Brain pericyte (primary cell): Measurements from ENCODE around the gene RUVBL1.
A peak's percentile ranks its signal among the peaks of the same experiment; 100 is the strongest.

ENCODE experiments used
- DNase-seq: peaks from one replicate; pipeline ENCODE4 v3.0.0-alpha.2; 2012; ENCODE audit warnings: low read depth, low spot score

Gene RUVBL1

DNA sequence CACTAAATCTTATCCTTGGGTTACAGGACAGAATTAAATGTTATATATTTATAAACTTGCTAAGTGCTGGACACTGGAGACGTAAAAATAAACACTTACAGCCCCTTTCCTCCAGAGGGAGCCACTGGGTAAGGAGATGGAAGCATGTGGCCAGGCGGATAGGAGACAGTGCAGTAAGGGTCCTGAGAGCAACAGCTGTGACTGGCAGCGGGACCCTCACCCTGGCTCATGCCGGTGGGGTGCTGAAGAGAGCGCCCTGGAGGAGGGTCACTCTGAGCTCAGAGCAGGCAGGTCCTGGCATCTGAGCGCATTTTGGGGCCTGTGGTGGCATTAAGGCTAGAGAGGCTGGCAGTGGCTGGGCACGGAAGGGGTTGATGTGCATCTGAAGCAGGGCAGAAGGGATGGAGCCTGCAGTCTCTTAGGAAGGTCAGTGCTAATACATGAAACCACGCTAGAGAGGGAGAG lies 55.4 kb downstream of the RUVBL1 start:
- no peak for DNase-seq

DNA sequence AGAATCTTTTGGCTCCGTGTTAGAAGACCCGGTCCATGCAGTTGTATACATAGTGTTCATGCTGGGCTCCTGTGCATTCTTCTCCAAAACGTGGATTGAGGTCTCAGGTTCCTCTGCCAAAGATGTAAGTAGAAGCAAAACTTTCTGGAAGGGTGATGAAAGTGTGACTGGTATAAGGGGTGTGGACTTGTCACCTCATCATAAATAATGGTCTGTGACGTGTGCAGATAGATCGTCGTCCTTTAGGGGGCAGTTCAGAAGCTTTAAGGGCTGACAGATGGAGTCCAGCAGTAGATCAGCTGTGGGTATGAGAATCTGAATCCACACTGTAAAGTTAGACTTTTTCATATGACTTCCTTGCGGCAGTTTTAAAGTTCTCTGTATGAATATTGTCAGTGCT lies 56.1 kb downstream of the RUVBL1 start:
- DNase-seq = no peak

DNA sequence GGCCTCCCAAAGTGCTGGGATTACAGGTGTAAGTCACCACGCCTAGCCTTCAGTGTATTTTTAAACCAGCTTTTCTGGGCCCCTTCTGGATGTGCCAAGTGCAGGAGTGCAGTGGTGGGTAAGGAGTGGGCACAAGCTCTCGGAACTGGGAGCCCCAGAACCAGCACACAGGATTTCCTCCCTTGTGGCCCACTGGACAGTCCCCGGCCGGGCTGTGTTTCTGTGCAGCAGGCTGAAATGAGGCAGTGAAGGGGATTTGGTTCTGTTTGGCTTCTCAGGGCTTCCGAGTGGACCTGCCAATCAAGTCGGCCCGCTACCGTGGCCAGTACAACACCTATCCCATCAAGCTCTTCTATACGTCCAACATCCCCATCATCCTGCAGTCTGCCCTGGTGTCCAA lies 56.9 kb downstream of the RUVBL1 start:
- no peak for DNase-seq

DNA sequence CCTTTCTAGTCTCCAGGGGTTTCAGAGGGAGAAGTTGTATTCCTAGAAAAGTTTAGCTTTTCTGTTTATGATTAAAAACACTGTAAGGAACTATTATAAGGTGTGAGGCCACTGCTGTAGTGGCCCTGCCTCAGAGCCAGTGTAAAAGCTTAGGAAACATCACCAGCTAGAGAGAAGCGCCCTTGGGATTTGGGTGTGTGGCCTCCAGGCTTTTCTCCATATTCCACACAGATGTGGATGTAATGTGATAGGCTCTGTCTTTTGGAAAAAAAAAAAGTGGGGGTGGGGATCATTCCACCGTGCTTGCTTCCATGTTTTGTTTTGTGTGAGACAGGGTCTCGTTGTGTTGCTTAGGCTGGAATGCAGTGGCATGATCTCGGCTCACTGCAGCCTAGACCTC lies 57.5 kb downstream of the RUVBL1 start:
- no peak for DNase-seq

DNA sequence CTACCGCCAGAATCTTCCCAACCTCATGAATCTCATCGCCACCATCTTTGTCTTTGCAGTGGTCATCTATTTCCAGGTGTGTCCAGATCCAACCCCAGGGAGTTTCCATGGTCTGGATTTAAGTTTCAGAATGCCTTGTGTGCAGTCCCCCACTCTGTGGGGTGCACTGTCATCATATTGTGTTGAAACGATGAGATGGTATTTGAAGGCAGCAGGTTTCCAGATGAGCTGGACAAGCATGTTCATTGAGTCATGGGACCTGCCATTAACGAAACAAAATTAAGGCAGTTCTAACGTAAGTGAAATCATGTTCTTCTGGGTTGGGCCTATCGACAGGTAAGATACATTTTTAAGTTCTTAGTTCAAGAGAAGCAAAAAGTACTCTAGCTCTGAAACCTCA lies 58.6 kb downstream of the RUVBL1 start:
- no peak for DNase-seq

DNA sequence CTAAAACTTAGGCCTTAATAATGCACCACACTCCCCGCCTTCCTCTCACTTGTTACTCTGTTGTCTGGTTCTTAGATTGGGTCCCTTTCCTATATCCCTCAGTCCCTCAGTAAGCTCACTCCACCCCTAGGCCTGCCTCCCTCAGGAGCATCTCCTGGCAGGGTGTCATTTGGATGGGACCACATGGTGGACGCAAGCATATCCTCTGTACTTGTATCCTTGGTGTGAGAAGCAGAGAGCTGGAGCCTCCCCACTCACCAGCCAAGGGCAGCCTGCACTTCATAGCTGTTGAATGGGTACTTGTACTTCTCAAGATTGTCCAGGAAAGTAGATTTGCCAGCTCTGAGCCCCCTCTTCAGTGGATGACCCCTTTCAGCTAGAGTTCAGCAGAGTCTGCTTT lies 59.7 kb downstream of the RUVBL1 start:
- no peak for DNase-seq

DNA sequence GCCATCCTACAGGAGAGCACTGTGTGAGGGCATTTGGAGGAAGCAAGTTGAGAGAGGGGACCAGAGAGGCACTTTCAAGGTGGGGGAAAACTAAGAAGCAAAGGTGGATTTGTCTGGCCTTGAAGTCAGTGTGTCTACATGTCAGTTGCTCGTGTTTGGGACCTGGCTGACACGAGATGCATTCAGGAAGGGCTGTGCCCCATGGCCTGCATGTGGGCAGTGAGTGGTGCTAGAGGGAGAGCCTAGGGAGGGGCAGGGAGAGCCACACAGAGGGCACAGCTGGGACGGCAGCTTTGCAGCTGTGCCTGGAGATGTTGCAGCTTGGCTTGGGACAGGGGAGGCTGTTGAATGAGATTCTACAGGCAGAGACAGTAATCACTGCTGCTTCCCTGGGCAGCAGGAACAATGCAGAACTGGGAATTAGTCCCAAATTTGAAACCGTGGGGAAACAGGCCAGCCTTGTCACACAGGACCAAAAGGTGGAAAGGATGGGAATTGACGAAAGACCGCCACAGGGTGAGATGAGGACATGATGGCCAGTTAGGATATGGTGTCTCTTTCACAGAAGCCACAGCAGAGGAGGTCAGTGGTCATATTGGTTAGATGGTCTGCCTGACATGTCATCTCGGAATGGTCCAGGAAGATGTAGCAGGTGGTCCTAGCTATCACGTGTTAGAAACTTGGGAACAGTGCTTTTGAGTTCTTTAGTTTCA lies 61.4 kb downstream of the RUVBL1 start:
- DNase-seq = no peak

DNA sequence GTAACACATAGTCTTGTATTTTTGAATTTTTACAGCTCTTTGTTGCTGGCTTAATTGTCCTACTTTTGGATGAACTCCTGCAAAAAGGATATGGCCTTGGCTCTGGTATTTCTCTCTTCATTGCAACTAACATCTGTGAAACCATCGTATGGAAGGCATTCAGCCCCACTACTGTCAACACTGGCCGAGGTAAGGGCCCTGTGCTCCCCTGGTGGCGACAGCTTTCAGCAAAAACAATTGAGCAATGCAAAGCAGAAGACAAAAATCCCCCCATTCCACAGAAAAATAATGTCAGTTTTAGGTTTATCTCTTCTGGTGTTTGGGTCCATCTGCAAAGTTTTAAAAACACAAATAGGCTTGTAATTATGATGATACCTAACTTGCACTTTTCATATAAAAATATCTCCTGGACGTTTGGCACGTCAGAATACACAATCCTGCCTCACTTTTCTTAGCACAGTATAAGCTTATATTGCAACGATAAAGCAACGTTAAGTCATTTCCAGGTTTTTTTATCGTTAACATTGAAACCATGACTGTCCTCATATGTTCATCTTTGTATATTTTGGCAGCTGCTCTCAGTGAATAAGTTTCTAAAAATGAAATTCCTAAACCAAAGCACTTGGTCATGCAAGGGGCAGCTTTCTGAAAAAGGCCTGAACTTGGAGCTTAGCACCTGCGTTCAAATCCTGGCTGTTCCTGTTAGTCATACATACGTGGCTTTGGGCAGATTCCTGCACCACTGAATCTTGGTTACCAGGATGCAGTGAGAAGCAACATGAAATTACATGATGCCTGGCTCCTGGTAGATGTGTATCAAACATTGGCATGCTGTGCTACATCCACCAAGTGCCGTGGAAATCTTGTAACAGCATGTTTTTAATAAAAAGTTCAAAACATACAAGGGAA lies 62.9 kb downstream of the RUVBL1 start:
- DNase-seq = no peak

DNA sequence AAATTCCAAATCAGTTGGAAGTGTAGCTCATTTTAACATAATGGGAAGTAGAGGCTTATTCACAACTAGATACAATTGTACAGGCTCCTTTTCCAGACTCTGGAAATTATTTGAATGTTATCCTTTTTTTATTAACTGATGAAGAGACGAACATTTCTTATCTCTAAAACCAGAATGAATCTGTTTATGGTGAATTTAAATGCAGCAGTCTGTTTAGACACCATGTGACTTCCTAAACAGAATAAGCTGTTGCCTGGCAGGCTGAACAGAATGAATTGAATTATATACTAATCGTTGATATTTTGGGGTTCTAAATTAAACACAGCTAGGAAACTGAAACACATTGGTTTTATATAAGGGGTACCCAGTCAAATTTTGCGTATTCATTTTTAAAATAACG lies 67.4 kb downstream of the RUVBL1 start:
- no peak for DNase-seq

DNA sequence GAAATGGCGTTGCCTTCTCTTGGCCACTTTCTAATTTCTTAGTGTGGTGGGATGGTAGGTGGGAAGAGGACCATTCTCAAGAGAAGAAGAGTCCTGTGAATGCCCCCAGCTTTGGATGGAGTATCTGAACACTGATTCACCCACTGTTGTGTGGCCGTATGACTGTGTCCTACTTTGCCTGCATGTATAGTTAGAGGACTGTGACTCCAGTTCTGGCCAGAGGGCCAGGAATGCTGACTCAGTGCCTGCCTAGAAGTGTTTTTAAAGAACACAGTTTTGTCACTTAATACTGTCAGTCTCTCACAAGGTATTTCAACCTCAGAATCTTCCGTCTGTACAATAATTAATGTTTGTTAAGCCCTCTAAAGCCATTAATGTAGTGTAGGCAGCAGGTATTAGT lies 69.2 kb downstream of the RUVBL1 start:
- no peak for DNase-seq

DNA sequence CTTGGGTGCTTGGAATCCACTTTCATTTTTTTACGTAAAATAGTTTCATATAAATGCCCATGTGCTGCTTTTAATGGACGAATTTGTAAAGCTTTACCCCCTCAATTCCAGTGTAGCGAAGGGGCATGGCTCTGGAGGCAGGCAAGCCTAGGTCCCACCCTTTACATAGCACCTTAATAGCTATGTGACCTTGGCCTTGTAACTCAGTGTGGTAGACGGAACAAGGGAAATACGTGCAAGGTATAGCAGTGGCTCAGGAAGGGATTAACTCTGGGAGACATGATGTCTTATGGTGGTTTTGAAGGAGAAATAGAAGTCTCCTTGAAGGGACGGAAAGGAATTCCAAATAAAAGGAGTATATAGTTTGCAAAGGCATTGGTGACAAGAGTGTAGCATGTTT lies 70.0 kb downstream of the RUVBL1 start:
- DNase-seq = no peak

DNA sequence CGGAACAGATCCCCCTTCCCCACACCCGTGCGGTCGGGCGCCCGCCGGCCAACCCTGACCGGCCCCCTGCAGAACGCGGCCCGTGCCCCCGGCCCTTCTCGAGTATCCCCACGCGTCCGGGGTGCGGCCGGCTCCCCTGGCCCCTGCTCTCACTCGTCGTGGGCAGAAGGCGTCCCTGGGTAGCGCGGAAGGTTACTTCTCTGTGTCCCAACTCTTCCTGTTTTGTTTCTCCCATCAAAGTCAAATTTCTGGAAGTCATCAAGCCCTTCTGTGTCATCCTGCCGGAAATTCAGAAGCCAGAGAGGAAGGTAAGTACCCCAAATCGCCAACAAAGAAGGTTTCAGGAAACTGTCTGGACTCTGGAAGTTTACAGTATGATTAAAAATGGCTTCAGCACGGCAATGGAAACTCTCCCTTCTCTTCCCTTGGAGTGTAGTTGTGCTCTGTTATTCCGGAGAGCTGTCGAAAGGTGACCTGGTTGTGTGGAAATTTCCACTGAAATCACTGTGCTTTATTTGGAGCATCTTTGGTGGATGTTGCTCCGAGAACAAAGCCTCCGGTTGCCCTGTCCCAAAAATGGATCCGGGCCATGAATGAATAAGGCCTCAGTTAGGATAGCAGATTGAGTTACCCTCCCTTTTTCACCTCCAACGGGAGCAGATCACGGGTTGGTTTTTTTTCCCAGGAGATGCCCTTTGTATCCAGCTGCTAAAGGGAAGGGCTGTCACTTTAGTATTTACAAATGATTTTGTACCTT lies 70.8 kb downstream of the RUVBL1 start:
- DNase-seq = no peak

DNA sequence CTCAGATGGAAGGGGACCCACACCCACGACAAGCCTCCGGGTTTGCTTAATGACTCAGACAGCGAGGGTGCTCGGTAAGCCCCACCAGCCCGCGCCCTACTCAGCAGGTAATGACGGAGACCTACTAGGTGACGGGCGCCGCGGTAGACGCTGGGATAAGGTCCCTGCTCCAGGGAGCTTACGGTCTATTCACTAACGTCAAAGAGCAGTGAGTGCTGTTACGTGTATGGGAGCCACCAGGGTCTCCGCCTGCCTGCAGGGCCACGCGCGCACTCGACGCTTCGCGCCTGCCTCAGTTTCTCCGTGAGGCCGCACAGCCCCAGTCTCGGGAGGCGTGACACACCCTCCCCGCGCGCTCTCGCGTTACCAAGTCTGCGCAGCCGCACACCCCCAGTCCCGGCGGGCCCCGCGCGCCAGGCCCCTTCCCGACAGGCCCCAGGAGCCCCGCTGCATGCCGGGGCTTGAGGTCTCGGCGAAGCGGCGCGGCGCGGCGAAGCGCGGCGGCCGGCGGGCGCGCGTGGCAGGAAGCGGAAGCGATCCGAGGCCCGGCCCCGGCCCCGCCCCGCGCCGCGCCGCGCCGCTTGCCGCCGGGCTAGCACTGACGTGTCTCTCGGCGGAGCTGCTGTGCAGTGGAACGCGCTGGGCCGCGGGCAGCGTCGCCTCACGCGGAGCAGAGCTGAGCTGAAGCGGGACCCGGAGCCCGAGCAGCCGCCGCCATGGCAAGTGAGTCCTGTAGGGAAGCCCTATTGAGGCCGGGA lies 71.6 kb downstream of the RUVBL1 start, which contains the start of gene SEC61A1:
Gene SEC61A1 (plus strand): TSS at position 601 of the 758 bp plus-strand sequence. CDS start 116 bp downstream, at position 717.
- DNase-seq = peak; percentile 76

DNA sequence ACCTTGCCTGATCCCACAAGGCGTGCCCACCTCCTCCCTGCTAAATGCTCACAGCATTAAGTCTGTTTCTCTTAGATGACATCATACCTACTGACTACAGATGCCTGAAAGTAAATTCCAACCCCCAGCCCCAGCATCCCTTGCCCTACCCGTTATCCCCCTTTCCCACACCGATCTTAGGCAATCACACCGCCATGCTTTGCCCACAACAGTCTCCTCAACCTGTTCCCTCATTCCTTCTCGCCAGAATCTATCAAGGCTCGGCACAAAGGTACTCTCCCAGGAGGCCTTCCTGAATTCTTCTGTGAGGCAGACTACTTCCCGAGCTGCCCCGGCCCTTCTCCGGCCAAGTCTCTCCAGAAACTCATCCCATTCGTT lies 72.2 kb downstream of the RUVBL1 start:
- DNase-seq = no peak

DNA sequence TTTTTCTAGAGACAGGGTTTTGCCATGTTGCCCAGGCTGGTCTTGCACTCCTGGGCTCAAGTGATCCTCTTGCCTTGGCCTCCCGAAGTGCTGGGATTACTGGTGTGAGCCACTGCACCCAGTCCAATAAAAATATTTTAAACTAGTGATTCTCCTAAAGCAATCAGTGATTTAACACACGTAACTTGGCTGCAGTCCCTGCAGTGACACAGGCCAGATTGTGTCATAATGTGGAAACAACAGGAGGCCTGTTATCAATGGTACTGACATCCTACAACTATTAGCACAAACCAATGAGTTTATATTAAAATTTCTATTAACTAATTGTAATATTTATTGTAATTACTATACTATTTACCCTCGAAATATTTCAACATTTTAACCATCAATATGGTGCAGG lies 73.0 kb downstream of the RUVBL1 start:
- DNase-seq = no peak

DNA sequence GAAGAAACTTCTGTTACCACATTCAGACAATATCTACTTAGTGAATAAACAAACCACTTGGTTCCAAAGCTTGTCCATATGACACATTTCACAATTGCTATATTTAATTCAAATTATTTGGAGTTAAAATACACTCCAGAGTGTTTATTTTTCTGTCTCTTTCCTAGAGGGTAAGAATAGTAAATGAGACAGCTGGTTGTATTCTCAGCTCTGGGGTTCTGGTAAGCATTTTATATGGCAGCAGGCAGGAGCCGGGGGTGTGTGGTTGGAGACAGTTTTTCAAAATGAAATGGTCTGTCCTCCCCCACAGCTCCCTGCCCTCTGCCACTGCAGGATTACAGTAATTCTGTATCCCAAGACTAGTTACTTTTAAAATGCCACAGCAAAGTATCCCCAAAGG lies 82.3 kb downstream of the RUVBL1 start:
- DNase-seq = no peak

DNA sequence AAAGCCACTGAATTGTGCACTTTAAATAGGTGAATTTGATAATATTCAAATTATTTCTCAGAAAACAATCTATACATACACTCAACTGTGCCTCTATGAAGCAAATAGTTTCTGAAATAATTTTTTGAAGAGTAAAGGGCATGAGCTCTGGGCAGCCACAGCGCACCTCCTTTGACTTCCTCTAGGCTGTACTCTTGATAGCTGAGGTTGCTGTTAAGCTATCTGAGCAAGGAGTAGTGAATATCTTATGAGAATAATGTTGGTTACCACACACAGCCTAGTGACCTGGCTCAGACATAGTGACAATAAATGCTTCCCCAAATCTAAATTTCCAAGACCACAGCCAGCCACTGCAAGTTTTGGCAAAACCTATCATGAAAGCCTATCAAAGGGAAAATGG lies 83.0 kb downstream of the RUVBL1 start:
- no peak for DNase-seq

DNA sequence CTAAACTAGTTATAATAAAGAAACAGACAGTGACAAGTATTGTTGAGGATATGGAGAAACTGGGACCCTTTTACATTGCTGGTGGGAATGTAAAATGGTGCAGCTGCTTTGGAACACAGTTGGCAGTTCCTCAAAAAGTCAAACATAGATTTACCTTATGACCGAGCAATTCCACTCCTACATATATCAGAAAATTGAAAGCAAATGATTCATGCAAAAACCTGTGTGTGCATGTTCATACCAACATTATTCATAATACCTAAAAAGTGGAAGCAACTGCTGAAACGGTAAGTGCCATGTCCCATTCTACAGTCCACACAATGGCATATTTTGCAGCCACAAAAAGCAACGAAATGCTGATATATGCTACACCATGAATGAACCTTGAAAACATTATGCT lies 83.6 kb downstream of the RUVBL1 start:
- DNase-seq = no peak

DNA sequence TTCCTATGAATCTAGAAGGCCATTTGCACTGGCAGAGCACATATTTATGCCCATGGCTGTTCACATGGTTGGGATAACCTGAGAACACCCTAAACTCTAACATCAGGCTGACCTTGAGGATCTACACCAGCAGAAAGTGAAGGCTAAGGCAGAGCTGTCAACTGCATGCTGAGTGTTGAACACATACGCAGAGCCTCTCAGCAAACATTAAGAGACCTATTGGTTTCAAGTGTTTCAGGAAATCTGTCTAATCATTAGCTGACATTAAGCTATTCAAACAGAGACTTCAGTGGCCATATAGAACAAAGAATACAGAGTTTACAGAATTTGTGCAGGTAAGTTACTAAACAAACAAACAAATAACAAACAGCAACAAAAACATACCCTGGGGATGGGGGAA lies 87.5 kb downstream of the RUVBL1 start:
- no peak for DNase-seq

DNA sequence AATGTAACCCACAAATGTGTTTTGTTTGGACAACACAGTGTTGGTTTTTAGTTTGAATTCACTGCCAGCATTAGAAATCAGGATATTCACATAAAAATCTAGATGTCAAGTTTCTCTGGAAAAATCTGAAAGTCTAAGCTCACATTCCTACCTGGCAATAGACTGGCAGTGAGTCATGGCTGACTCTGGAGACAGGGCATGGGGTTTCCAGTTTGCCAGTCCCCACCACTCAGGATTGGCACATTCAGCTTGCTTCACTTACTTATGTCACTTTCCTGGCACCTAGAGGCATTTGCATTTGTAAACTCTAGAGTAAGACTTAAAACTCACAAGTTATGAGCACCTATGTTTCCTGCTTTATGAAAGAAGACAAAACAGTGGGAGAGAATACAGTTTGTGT lies 90.5 kb downstream of the RUVBL1 start:
- no peak for DNase-seq
